NCI-H526 (cell line): ENCODE data around the gene KLF11.
"Not testable (repeated sequence)": the region's sequence is repeated elsewhere in the genome, so short reads cannot be mapped to it uniquely, and the experiment has no call there.

ENCODE experiments used
- DNase-seq, 2 experiments: peaks; one replicate each; lab custom pipeline; 2025; lab: John Stamatoyannopoulos, UW

Gene KLF11

DNA sequence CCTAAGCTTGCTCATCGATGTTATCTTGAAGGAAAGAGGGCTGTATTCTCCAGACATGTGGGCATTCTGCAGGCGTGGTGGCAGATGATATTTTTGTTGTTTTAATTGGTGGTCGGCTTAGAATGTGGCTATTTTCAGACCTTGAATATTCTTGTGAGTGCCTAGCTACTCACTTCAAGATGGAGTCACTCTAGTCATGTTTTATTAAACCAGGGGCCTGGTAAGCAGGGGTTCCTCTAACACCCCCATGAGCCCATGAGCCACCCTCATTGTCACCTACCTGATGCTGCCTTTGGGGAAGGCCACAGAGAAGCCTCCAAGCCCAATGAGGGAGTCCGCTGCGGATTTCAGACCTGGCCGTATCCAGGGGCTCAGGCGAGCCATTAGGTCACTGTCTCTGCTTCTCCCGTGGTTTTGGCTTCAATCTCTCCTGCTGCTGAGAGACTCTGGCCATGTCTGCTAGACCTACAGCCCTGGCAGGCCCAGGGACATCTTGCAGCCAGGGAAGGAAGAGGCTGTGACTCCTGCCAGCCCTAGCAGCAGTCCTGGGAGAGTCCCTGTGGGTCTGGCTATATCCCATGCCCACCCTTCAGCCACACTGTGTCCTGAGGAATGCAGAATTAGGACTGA is 16.3 kb upstream of the KLF11 start:
- no peak for DNase-seq

DNA sequence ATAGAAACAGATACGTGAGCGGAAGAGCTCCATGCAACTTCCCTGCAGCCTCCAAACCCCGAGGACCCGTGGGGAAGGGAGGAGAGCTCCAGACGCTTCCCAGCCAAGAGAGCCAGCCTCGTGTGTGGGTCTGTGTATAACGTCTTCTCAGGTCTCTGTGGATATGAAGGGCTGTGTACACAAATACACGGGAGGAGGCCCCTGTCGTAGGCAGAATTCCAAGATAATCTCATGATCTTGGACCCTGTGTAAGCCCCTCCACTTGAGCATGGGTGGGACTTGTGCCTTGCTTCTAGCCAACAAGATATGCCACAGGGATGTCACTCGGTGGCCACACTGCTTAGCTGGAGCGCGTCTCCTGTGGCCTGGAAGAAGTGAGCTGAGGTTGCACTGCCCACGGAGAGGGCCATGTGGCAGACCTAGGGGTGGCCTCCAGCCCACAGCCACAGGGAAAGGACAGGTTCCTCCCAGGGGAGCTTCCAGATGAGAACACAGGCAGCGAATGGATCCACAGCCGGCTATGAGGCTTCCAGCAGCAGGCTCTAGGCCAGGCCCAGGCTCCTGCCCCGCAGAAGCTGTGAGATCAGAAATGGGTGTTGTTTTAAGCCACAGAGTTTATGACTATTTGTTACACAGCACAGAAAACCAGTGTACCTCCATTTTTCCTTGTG is 15.6 kb upstream of the KLF11 start:
- DNase-seq, result no peak

DNA sequence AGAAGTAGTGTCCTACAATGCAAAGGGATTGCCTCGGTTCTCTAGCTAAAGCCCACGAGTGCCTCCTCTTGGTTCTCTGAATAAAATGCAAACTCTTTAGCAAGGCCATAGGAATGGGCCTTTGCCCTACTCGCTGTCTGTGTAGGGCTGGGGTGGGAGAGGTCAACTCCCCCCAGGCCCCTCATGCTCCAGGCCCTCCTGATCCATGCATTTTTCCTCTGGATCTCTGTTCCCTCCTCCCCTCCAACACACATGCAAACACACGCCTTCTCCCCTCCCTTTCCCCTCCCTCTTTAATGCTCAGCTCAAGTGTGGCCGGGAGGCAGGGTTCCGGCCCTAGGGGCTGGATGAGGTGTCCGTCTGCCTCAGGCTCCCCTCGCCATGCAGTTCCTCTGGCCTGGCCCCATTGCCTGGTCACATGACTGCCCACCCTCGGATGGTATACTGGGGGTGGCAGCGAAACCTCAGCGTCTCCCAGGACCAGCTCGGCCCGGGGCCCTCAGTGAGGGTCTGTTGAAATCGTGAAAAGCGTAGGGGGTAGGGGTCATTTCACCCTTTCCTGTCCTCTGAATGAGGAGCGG is 14.9 kb upstream of the KLF11 start:
- no peak for DNase-seq

DNA sequence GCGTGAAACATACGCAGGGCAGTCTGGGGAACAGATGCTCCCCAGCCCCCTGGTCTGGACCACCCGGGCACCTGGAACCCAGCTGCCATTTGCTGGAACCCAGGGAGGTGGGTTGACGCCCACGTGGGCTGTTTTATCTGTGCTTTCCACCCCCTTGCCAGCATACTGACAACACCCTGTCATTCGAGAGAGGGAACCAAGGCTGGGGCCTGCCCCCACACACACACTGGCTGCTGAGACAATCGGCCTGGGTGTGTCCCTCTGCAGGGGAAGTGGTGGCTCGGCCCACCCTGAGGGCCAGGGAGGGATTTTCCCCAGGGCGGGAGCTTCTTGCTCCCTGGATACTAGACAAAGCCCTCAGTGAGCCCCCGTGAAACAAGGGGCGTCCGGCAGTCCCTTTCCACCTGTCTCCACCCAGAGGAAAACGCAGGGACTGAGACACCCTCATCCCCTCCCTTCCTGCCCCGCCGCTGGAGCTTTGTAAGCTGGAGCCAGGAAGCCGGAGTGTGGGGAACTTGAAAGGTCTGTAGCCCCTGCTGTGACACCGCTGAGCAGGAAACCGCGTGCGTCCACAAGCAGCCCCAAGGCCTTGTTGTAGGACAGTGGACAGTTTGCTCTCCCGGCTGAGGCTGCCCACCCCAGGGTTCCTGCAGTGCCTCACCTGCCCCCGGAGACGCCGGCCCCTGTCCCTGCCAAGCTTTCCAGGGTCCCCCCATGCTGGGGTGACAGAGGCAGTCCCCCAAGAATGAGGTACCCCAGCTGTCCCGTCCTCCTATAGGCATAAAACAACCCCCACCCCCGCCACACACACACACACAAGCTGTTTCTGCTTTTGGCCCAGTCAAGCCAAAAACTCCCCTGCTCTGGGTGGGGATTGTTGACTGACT is 14.1 kb upstream of the KLF11 start:
- no peak for DNase-seq

DNA sequence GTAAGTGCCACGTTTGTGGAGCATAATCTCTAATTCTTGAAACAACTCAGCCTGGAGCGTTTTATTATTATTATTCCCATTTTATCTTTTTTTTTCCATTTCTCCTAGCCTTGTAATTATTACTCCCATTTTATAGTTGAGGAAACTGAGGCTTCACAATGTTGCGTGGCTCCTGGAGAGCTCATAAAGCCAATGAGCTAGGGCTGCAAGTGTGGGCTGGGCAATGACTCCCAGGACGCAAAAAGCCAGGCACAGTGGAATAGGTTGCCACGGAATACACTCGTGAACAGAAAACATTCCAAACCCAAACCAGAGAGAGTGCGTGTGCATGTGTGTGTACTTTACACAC is 13.5 kb upstream of the KLF11 start:
- DNase-seq, result no peak

DNA sequence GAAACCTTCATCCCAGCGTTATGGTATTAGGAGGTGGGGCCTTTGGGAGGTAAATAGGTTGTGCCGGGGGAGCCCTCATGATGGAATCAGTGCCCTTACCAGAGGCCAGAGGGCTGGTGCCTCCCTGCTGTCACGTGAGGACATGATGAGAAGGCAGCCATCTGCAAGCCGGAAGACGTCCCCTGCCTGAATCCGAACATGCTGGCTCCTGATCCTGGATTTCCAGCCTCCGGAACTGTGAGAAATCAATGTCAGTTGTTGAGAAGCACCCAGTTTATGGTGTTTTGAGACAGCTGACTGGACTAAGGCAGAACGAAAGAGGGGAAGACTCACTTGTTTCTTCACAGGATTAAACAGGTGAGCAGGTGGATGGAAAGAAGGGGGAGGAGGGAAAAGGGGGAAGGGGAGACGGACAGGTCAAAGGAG is 13.0 kb upstream of the KLF11 start:
- peak in 1 of 2 experiments; percentile 55 for DNase-seq

DNA sequence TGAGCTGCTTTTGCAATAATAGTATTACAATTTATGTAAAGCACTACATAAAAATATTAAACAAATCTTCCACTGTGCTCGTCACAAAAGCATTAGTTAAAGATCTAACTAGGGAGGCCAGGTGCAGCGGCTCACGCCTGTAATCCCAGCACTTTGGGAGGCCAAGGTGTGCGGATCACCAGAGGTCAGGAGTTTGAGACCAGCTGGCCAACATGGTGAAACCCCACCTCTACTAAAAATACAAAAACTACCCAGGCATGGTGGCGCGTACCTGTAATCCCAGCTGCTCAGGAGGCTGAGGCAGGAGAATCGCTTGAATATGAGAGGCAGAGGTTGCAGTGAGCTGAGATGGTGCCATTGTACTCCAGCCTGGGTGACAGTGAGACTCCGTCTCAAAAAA is 12.6 kb upstream of the KLF11 start:
- DNase-seq, result not testable (repeated sequence)

DNA sequence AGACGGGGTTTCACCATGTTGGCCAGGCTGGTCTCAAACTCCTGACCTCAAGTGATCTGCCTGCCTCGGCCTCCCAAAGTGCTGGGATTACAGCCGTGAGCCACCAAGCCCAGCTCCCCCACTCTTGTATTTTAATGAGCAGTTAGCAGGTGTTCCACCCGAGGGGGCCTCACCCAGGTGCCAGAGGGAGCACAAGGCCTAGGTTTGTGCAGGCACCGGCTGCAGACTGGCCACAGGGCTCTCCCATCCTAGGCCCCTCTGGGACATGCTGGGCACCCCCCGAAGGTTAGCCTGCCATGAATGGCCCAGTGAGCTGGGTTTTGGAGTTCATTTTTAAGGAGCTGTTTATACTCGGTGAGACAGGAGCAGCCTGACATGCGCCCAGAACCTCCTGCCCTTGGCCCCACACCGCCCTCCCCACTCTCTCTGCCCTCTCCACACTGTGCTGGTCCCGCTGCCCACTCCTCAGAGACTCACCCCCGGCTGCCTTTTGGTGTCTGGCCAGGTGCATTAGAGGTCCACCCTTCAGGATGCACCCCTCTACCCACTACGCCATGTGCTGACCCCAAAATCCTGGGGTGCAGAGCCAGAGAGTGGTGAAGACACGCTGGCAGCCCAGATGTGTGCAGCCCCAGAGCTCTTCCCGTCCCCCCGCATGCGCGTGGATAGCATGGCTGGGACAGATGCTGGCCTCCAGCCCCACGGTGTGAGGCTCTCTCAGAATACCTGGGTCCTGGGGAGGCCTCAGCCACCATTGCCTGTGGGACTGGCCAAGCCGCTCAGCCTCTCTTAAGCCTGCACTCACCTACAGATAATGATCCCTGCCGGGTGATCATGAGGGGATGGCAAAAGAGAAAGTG is 11.2 kb upstream of the KLF11 start:
- no peak for DNase-seq

DNA sequence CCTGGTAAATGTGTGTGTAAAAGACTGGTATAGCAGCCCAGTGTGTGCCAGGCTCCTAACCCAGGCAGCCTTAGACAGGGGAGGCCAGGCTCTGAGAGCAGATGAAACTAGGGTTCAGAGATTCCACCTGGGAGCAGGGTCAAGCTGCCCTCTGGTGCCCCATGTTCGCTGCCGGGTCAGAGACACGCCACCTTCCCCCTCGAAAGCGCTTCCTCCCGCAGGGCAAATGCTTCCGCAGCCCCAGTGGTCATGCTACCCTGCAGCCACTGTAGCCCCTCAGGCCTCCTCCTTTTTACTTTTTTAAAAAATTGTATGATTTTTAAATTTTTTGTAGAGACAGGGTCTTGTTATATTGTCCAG is 10.6 kb upstream of the KLF11 start:
- DNase-seq, result no peak

DNA sequence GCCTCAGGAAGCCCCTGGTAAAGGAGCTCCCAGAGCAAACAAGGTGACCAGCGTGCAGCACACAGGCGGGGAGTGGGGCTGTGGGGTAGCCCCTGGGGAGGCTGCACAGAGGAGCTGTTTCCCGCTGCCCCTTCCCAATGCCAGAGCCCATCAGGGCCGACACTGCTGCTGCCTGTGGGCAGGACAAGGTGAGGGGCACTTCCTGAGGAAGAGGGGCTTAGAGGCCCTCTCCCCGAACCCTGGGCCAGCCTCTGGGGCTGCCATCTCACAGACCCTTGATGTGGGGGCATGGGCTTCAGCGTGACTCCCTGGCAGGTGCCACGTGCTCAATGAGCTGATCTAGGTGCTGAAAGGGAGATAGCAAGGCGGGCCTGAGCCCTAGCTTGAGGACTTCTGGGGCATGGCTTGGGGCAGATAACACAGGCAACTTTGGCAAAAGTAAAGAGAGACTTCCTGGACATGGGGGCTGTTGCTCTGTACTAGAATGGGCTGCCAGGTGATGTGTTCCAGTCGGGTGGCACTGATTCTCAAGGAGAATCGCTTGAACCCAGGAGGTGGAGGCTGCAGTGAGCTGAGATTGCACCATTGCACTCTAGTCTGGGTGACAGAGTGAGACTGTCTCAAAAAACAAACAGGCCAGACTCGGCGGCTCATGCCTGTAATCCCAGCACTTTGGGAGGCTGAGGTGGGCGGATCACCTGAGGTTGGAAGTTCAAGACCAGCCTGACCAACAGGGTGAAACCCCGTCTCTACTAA is 9.9 kb upstream of the KLF11 start:
- no peak for DNase-seq

DNA sequence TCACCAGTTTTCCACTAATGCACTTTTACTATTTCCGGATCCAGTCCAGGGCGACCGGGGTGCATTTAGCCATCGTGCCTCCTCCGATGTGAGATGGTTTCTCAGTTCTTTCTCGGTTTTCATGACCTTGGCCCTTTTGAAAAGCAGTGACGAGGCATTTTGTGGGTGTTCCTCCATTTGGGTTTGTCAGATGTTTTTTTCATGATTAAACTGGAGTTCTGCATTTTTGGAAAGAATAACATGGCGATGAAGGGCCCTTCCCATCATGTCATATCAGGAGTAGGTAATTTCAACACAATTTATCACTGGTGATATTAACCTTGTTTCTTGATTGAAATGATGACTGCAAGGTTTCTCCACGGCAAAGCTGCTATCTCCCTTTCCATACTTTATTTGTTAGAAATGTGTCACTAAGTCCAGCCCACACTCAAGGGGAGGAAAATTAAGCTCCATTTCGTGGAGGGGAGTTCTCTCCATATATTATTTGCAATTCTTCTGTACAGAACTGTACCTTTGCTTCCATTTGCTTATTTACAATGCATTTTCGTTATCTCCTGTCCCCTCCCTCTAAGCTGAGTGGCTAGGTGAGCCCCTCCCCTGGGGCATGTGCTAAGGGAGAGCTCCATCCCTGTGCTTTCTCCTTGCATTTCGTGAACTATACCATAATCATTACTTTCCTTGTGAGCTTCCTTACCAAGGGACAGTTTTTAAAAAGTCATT is 8.9 kb upstream of the KLF11 start:
- DNase-seq, result no peak

DNA sequence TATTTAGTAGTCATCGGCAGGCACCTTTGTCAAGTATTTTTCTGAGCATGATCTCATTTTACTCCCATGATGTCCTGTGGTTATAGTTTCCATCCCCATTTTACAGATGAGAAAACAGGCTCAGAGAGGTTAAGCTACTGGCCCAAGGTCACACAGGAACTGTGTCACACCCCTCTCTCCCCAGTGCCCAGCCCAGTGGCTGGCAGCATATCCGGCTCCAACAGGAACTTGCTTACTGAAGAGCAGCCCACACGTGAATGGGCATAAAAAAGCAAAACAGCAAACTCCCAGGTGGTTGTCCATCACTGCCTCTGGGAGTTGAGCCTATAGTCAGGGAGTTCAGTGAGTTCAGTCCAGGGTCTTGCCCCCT is 8.3 kb upstream of the KLF11 start:
- no peak for DNase-seq

DNA sequence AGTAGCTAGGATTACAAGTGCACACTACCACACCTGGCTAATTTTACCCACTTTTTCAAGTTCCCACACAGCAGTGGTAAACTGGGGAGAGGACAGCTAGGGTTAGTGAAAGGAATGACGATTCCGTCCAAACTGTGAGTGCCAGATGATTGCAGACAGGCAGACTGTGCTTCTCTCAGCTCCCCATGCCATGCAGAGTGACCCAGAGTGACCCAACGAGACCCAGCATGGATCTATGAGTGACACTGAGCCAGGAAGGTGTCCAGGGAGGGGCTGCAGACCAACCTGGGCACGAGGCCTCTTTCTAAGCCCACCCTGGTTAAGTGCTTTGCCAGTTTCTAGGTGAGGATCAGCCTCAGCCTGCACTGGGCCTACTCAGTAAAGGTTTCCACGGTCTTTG is 7.7 kb upstream of the KLF11 start:
- DNase-seq, result no peak

DNA sequence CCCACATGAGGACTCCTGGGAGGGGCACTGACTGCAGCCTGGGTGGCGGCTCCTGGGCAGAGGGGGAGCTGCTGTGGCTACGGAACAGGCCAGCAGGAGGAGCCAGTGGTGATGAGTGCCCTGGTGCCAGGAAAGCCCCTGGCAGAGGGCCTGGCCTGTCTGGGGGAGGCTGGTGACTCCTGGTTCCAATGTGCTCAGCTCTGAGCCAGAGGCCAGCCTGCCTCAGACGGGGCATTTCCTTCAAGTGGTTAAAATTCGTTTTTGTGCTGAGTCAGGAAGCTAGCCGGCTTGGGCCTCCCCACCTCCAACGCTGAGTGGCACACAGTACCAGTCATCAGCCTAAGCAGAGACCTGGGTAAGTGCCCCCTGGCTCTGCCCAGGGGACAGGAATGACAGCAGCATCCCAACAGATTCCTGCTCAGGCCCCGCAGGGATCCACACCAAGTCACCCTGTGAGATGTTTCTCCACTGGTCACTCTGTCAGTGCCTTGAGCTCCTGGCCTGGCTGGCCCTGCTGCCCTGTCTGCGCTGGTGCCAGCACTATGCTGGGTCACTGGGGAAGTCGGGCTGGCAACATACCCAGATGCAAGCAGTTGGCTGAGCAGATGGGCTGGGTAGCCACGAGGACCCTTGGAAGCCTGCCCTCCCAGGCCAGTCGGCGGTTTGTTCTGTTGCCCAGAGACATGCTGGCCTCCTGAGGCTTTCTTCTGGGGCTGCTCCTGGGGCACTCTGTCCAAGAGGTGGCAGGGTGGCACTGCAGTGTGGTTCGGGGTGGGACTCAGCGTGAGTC is 7.1 kb upstream of the KLF11 start:
- peak in 1 of 2 experiments; percentile 21 for DNase-seq

DNA sequence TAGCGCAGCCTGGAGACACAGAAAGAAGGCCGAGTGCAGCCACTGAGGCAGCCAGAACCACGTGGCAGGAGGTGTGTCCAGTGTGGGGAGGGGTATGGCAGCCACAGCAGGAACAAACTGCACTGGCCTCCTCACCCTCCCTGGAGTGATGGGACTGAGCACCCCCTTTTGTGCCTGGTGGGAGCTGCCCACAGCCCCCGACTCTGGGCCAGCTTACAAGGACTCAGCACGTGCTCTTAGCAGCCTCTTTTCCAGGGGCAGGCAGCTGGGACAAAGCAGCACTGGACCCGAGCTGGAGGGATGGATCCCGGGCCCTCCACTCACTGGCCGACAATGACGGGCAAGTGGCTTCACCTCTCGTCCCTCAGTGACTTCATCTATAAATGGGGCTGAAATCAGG is 5.2 kb upstream of the KLF11 start:
- DNase-seq, result no peak

DNA sequence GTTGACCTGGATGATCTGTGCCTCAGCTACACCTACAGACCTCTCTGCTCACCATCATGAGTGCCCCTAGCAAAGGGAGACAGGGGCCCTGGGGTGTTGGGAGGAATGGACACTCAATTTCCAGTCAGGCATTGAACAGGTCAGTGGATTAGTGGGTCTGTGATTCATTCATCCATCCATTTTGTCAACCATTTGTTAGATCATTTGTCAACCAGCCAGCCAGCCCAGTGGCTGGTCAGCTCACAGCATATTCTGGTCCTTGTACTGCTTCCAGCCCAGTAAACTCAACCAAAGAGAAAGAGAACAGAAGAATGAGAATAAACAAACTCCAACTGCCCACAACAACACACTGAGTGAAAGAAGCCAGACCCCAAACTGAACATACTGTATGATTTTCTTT is 4.6 kb upstream of the KLF11 start:
- no peak for DNase-seq

DNA sequence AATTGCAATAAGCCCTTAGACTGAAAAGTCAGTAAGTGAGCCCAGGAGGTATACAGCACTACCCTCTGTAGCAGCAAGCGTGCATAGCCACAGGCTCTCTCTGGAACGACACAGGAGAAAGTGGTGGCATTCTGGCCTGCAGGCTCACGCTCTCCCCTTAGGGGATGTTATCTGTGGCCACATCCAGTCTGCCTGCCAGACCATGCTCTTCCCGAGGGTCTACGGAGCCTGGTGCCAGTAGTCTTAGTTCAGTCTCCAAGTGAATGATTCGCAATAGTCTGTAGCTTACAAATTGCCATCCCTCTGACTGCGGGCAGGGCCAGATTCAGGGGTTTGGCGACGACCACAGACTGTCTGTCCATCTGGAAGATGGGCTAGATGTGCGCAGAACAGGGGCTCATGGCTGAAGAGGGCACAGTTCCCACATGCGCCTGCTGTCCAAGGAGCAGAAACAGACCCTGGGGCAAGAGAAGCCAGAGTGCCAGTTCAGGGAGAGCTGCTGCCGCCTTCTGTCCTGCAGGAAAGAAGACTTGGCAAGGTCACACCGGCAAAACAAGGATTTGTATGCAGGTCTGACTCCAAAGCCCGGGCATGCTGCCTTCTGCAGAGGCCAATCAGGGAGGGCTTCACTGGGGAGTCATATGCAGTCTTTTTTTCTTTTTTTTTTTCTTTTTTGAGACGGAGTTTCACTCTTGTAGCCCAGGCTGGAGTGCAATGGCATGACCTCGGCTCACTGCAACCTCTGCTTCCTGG is 3.5 kb upstream of the KLF11 start:
- no peak for DNase-seq

DNA sequence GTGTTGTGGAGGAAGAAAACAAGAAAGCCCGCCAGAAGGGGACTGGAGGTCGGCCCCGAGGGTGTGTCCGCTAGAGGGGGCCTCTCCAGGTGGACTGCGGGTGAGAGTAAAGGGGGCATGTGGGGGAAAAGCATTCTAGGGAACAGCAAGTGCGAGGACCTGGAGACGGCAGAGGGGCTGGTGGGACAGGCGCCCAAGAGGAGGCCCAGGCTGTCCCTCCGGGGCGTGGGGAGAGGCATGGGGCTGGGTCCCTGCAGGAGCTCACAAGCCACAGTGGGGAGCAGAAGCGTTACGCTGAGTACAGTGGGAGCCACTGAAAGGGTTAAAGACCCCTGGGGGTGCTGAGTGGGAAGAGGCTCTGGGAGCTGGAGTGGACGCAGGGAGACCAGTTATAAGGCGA is 1.6 kb upstream of the KLF11 start:
- DNase-seq, result no peak
